GM21447 (cell line): ENCODE results near the gene SND1.

Experiments
- ATAC-seq: cut with Tn5 transposase; IDR thresholded peaks from one replicate; pipeline ENCODE4 v1.9.1; 2021; ENCODE audit not compliant: unreplicated experiment

Gene SND1

GRCh38 chr7:127651556-127652332, at the start of gene SND1:
SND1 (plus strand) TSS chr7:127652194; CDS start chr7:127652374, 180 bp downstream.
- ATAC-seq, result peak; percentile 96

DNA sequence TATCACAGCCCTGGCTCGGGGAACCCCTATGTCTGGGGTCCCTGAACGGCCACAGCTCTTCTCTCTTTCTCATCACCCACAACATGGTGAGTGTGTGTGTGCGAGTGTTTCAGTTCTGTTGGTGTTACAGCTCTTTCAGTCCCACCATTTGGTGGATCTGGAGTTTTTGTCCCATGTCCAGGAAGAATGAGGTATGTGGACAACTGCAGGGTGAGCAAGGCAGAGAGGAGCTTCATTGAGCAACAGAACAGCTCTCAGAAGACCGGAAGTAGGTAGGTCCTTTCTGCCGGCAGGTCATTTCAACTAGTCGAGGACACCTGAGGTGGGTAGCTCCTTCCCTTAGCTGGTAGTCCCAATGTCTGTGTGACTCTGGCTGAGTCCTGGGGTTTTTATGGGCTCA, 43.5 kb upstream of the SND1 start:
- no peak for ATAC-seq

- no peak for ATAC-seq
These were observed 42.7 kb upstream of the SND1 start for GRCh38 chr7:127609297-127609696.

DNA sequence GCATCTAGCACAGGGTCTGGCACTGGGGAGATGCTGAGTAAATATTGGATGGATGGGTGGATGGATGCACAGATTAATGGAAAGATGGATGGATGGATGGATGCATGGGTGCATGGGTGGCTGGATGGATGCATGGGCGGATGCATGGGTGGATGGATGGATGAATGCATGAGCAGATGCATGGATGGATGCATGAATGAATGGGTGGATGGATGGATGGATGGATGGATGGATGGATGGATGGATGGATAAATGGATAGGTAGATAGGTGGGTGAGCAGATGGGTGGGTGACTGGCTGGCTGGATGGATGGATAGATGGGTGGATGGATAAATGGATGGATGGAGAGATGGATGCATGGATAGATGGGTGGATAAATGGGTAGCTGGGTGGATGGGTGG, 39.7 kb upstream of the SND1 start:
- ATAC-seq, result no peak

DNA sequence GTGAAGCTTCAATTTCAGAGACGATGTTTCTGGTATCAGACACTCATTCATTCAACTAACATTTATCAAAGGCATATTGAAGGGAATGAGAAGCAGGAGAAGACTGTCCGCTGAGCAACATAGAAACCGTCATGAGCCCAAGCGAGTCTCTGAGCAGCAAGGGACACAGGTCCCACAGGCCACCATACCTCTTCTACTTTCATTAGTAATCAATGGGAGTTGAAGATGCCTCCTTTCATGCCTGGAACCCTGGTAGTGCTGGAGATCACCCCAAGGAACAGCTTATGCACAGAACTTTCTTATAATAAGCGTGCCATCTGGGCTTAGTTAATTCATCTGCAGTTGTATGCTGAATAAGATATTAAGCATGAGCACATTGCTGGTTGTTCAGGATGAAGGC, 35.3 kb upstream of the SND1 start:
- no peak for ATAC-seq

DNA sequence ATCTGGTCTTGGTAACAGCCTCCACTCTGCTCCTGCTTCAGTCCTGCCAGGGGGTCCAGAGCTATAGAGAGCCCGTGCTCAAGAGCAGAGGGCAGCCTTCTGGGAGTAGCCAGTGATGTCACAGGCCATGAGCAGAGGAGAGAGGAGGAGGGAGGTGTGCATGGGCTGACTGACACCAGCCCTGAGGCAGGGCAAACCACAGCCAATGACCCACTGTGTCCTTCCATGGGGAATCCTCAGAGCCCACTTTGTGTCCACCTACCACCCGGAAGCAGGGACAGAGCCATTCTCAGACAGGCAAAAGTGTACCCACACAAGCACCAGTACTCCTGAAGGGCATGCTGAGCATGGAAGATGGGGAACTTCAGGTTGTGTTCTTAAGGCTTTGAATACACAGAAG, 34.0 kb upstream of the SND1 start, which contains the start of gene PAX4:
TSS of gene PAX4 (minus strand) at position 101 of the 400 bp plus-strand sequence. CDS start 2,214 bp downstream, outside the sequence.
- no peak for ATAC-seq

DNA sequence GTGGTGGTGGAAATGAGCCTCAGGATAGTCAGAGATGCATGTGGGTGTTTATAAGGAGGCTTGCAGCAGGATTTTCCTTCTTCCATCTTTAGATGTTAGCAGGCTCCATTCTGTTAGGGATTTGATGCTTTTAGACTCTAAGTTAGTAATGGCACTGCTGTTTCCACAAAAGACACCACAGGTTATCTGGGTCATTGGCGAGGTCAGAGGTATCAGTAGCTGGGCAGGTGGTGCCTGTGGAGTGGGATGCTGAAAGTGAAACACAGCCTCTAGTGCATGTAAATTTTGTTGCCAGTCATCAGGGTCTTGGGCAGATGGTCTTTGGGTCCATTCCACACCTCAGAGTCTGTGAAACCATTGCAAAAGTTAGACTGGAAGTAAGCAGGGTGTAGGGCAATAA, 33.2 kb upstream of the SND1 start:
- ATAC-seq, result no peak

GRCh38 chr7:127619681-127620405, 32.2 kb upstream of the SND1 start:
- ATAC-seq, result no peak

- ATAC-seq, result no peak
These were observed 31.4 kb upstream of the SND1 start for GRCh38 chr7:127620406-127621233.

- no peak for ATAC-seq
These were observed 26.7 kb upstream of the SND1 start for GRCh38 chr7:127625331-127625730.

- ATAC-seq, result no peak
These were observed 23.5 kb upstream of the SND1 start for GRCh38 chr7:127628445-127628844.

GRCh38 chr7:127629268-127629854, 22.6 kb upstream of the SND1 start:
- ATAC-seq, result no peak

DNA sequence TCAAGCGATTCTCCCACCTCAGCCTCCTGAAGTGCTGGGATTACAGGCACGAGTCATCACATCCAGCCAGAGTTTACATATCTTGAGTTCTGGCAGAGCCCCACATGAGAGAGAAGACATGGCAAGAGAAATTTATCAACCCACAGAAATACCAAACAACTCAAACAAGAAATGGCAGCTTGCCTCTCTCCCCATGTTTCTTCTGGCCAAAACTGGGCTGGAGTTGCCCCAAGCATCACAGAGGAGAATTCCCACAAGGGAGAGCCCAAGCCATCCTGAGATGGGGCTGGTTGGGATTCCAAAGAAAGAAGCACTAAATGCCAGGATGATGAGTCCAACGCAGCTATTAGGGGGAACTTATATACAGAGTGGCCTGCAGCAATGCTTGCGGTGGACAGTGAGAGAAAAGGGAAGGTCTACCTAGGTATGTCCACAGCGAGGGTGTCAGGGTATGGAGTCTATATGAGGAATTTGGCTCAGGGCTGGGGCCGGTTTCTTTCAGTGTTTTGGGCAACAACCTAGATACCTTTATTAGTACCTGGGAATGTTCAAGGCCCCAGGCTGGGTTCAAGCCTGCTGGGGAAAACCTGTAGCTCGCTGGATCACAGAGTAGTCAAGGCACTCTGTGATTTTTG, 19.6 kb upstream of the SND1 start:
- ATAC-seq, result no peak

DNA sequence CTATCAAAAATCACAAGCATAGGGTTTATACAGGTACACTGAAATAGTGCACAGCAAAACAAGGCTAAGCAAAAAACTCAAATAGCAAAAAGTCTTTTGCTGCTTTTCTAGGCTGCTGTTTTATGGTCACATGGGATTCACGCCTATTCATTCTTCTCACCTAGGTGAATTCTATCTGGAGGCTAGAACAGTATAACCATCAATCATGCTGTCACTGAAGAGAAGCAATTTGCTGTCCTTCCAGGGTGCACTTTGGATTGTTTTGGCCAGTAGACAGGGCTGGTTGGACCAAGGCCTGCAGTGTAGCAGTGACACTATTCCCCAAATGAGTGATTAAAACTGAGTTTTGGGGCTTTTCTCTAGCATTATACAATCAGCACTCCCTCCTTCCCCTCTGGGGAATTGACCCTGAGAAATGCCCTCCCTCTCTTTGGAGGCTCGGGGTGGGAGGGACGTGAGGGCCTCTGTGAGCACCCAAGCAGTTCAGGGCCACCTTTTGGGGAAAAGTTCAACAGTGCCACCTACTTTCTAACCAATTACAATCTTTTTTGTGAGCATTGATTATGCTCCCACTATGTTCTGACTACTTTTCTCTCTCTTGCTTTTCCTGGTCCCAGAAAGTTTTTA, 16.2 kb upstream of the SND1 start:
- peak; percentile 57 for ATAC-seq

DNA sequence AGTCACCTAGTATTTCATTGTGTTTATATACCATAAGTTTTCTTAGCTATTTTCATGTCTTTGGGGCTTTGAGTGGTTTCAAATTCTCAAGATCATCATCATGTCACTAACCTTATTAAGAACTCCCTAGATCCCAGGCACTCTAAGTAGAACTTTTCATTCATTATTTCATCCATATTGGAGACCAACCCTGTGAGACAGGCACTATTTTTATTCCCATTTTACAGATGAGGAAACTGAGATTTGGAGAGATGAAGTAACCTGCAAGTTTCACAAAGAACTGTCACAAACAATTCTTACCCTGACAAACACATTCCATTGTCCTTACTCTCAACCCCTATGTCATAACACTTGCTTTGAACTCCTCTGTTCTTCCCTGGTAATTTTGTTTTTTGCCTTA, 13.8 kb upstream of the SND1 start:
- no peak for ATAC-seq

DNA sequence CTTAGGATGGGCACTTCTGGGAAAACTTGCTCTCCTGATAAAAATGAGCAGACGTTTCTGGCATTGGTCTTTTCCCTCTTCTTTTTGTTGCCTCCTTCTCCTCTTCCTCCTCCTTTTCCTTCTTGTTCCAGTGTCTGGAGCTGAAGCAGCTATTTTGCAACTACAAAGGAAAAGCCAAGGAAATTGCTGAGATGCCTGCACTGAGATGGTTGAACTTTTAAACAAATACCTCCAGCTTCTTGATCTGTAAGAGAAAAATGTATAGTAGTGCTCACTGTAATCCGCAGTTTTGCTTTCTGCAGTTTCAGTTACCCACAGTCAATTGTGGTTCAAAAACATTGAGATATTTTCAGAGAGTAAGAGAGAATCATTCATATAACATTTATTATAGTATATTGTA, 7.5 kb upstream of the SND1 start:
- no peak for ATAC-seq

- ATAC-seq, result no peak
These were observed 4.4 kb upstream of the SND1 start for GRCh38 chr7:127647636-127648035.

- no peak for ATAC-seq
These were observed 3.0 kb upstream of the SND1 start for GRCh38 chr7:127648986-127649385.

DNA sequence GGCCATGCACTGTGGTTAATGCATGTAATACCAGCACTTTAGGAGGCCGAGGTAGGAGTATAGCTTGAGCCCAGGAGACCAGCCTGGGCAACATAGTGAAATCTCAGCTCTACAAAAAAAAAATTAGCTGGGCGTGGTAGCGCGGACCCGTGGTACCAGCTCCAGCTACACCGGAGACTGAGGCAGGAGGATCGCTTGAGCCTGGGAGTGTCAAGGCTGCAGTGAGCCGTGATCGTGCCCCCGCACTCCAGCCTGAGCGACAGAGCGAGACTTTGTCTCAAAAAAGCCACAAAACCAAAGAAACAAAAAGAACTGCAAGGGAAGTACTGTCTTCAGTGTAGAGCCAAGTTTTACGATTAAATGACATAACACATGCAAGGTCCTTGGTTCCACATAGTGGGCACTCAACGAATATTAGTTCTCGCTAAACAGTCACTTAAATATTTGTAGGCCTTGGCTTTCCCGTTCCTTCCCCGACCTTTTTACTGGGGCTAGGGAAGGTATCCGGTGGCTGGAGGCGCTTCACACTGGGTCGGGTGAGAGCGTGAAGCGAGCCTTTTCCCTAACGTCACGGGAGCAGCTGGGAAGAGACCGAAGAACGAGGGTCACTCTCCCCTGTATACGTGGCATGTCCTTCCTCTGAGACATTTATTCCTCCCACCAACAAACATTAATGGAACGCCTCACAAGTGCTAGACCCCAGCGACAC, 993 bp upstream of the SND1 start:
- ATAC-seq, result peak; percentile 0
